B cell (primary cell): ENCODE measurements around the gene KIF27.
"Not testable (repeated sequence)": the region's sequence is repeated elsewhere in the genome, so short reads cannot be mapped to it uniquely, and the experiment has no call there.

Source experiments
- EZH2 ChIP-seq: IDR thresholded peaks from 2 replicates; pipeline ENCODE4 v1.6.1; 2012; ENCODE audit warnings: borderline replicate concordance, low read depth, mild to moderate bottlenecking, moderate library complexity, low read length; ENCODE audit not compliant: insufficient read depth, poor library complexity, severe bottlenecking
- TF ChIP-seq, protein P1 (sequence below): fragments of 200-600 bp; IDR thresholded peaks from one replicate; pipeline ENCODE4 v1.8.0; 2022; ENCODE audit warnings: antibody characterized with exemption, mild to moderate bottlenecking

DNA sequence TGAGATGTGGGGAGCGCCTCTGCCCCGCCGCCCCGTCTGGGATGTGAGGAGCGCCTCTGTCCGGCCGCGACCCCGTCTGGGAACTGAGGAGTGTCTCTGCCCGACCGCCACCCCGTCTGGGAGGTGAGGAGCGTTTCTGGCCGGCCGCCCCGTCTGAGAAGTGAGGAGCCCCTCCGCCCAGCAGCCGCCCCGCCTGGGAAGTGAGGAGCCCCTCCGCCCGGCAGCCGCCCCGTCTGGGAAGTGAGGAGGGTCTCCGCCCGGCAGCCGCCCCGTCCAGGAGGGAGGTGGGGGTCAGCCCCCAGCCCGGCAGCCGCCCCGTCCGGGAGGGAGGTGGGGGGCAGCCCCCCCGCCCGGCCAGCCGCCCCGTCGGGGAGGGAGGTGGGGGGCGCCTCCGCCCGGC, 26.9 kb upstream of the KIF27 start:
- TF ChIP-seq, protein P1, sequence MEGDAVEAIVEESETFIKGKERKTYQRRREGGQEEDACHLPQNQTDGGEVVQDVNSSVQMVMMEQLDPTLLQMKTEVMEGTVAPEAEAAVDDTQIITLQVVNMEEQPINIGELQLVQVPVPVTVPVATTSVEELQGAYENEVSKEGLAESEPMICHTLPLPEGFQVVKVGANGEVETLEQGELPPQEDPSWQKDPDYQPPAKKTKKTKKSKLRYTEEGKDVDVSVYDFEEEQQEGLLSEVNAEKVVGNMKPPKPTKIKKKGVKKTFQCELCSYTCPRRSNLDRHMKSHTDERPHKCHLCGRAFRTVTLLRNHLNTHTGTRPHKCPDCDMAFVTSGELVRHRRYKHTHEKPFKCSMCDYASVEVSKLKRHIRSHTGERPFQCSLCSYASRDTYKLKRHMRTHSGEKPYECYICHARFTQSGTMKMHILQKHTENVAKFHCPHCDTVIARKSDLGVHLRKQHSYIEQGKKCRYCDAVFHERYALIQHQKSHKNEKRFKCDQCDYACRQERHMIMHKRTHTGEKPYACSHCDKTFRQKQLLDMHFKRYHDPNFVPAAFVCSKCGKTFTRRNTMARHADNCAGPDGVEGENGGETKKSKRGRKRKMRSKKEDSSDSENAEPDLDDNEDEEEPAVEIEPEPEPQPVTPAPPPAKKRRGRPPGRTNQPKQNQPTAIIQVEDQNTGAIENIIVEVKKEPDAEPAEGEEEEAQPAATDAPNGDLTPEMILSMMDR: not testable (repeated sequence)
- TF ChIP-seq EZH2: not testable (repeated sequence)
